CD14-positive monocyte (primary cell): ENCODE data around the gene TSSK3. TPM values are rescaled to one million over a fixed set of nuclear protein-coding genes. Genes with fewer than 3 reads are reported as not detected.
"Not testable (repeated sequence)": the region's sequence is repeated elsewhere in the genome, so short reads cannot be mapped to it uniquely, and the experiment has no call there.

Experiments used
- DNase-seq, 3 donors: peaks; one replicate each; pipeline ENCODE4 v3.0.0-alpha.2; 2011 to 2022
- H2AFZ ChIP-seq: 2 replicates; pipeline ENCODE4 v1.6.0; 2012; ENCODE audit warnings: mild to moderate bottlenecking, low read depth, low read length, inconsistent platforms; ENCODE audit not compliant: insufficient read depth, poor library complexity, severe bottlenecking
- H3K27ac ChIP-seq, 2 donors: 1 replicate in 1 of 2; 2 replicates in 1 of 2; pipeline ENCODE4 v1.5.1; 2012 to 2013; ENCODE audit warnings: low read length in 2 of 2, control low read depth in 1 of 2, inconsistent platforms in 1 of 2, low read depth in 1 of 2, mild to moderate bottlenecking in 1 of 2
- H3K27me3 ChIP-seq, 2 donors: one replicate each; pipeline versions ENCODE4 v1.6.0 to v1.6.1; 2011 to 2013; ENCODE audit warnings: low read length in 2 of 2; ENCODE audit not compliant: control insufficient read depth in 2 of 2, insufficient read depth in 2 of 2
- H3K36me3 ChIP-seq, 2 donors: replicated peaks in 1 of 2; 1 replicate in 1 of 2; 2 replicates in 1 of 2; pipeline versions ENCODE4 v1.5.1 to v1.6.1; 2012 to 2013; ENCODE audit warnings: low read length in 2 of 2, control low read depth in 1 of 2, inconsistent platforms in 1 of 2, mild to moderate bottlenecking in 1 of 2; ENCODE audit not compliant: insufficient read depth in 2 of 2, control insufficient read depth in 1 of 2
- H3K4me1 ChIP-seq, 2 donors: 1 replicate in 1 of 2; 2 replicates in 1 of 2; pipeline versions ENCODE4 v1.5.1 to v1.6.1; 2012 to 2013; ENCODE audit warnings: low read length in 2 of 2, control low read depth in 1 of 2, inconsistent platforms in 1 of 2, mild to moderate bottlenecking in 1 of 2, moderate library complexity in 1 of 2; ENCODE audit not compliant: insufficient read depth in 2 of 2, control insufficient read depth in 1 of 2
- H3K4me2 ChIP-seq: replicated peaks from 2 replicates; pipeline ENCODE3; 2012; ENCODE audit warnings: low read length, moderate library complexity, mild to moderate bottlenecking; ENCODE audit not compliant: poor library complexity, severe bottlenecking; ENCODE audit errors: extremely low read depth
- H3K4me3 ChIP-seq, 3 experiments: fragments of 200-600 bp in 1 of 3; sonication (generic) in 1 of 3; replicated peaks in 1 of 3; 1 replicate in 2 of 3; 2 replicates in 1 of 3; pipeline ENCODE4 v1.5.1; 2011 to 2013; ENCODE audit warnings: low read length in 3 of 3, mild to moderate bottlenecking in 3 of 3, control low read depth in 2 of 3, low read depth in 2 of 3, inconsistent platforms in 1 of 3, moderate library complexity in 1 of 3
- H3K79me2 ChIP-seq: 2 replicates; pipeline ENCODE4 v1.6.0; 2012; ENCODE audit warnings: mild to moderate bottlenecking, control low read depth, inconsistent platforms, low read length, moderate library complexity; ENCODE audit not compliant: insufficient read depth
- H3K9ac ChIP-seq: 2 replicates; pipeline ENCODE4 v1.6.0; 2017; ENCODE audit warnings: low read length, mild to moderate bottlenecking; ENCODE audit not compliant: insufficient read depth, poor library complexity, severe bottlenecking
- H3K9me3 ChIP-seq, 2 donors: replicated peaks in 1 of 2; 1 replicate in 1 of 2; 2 replicates in 1 of 2; pipeline versions ENCODE4 v1.5.1 to v1.6.1; 2012 to 2013; ENCODE audit warnings: low read length in 2 of 2, control low read depth in 1 of 2; ENCODE audit not compliant: control insufficient read depth in 1 of 2, insufficient read depth in 1 of 2
- H4K20me1 ChIP-seq: 2 replicates; pipeline ENCODE4 v1.6.0; 2012; ENCODE audit warnings: mild to moderate bottlenecking, low read length, control low read depth, moderate library complexity; ENCODE audit not compliant: insufficient read depth
- H3K27ac Mint-ChIP-seq, 7 donors: one replicate each; pipeline ENCODE4 v1.8.0; 2020; ENCODE audit warnings: mild to moderate bottlenecking in 7 of 7, mixed read lengths in 7 of 7, moderate library complexity in 6 of 7, inconsistent platforms in 2 of 7
- H3K27me3 Mint-ChIP-seq, 3 donors: one replicate each; pipeline ENCODE4 v1.8.0; 2021 to 2022; ENCODE audit warnings: low read depth in 3 of 3, mild to moderate bottlenecking in 3 of 3, mixed read lengths in 3 of 3, moderate library complexity in 3 of 3, inconsistent platforms in 1 of 3
- H3K36me3 Mint-ChIP-seq, 2 donors: one replicate each; pipeline ENCODE4 v1.8.0; 2020; ENCODE audit warnings: mixed read lengths in 2 of 2, inconsistent platforms in 1 of 2, mild to moderate bottlenecking in 1 of 2
- H3K4me1 Mint-ChIP-seq: one replicate; pipeline ENCODE4 v1.8.0; 2020; ENCODE audit warnings: mild to moderate bottlenecking, mixed read lengths
- H3K4me3 Mint-ChIP-seq, 2 donors: one replicate each; pipeline ENCODE4 v1.8.0; 2020; ENCODE audit warnings: mild to moderate bottlenecking in 2 of 2, mixed read lengths in 2 of 2, moderate library complexity in 1 of 2
- H3K9me3 Mint-ChIP-seq, 7 donors: one replicate each; pipeline ENCODE4 v1.8.0; 2020 to 2022; ENCODE audit warnings: mixed read lengths in 7 of 7, mild to moderate bottlenecking in 6 of 7, moderate library complexity in 6 of 7, inconsistent platforms in 2 of 7
- WGBS: methylation state at CpG from one replicate; pipeline ENCODE4 v1.1.5; 2013; ENCODE audit warnings: missing lambda C conversion rate; ENCODE audit not compliant: insufficient coverage; 5-methylcytosine and 5-hydroxymethylcytosine counted together
- intact Hi-C, 2 donors: fragments of 100-400 bp; cut with micrococcal nuclease; formaldehyde crosslinking; loops; one replicate each; pipeline versions ENCODE4 v1.15.0 to v1.15.1; 2023
- polyA plus RNA-seq, 3 donors: library from polyadenylated mRNA; depleted of rRNA in 1 of 3; unstranded in 2 of 3; stranded (reverse) in 1 of 3; fragments of 300-500 nt in 2 of 3; fragments of >200 nt in 1 of 3; fragmentation: Illumina TruSeq in 2 of 3; gene quantifications; 1 replicate in 2 of 3; 2 replicates in 1 of 3; pipeline ENCODE4 v1.2.3, GENCODE V29; 2012 to 2021
- TF ChIP-seq, protein P1 (sequence below): fragments of 200-600 bp; IDR thresholded peaks from one replicate; pipeline ENCODE4 v1.8.0; 2022; ENCODE audit warnings: antibody characterized with exemption, mild to moderate bottlenecking

The TSSK3 gene
- polyA plus RNA-seq, 3 donors = 0.35 to 1.1 (median 0.65) TPM

DNA sequence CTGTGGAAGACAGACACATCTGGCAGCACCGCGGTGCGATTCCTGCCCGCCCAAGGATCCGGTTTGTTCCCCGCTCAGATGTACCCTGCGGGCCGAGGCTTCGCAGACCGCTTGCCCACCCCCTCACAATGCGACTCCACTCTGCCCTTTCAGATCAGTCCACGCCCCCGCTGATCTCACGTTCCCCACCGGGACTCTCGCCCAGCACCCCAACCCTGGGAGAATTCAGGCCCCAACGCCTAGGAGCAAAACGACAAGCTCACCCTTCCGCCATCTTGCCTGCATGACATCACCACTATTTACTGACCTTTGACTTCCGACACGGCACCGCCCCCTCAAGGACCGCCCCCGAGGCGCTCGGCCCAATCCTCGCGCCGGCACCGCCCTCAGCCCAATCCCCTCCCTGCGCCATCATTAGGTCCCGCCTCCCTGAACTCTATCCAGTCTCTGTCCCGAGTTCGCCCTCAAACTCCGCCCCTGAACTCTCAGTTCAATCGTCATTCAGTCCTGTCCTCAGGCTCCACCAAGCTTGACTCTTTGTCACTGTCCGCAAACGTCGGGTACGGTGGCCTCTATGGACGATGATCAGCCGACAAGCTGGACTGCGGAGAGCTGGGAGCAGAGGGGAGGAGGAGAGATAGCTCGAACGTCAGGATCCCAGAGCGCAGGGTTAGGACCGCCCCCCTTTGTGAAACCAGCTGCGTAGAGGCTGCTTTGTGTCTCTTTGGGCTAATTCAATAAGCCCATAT is 32.0 kb downstream of the TSSK3 start, which contains the start of gene BSDC1:
Gene BSDC1 (minus strand): TSS at position 301 of the 749 bp plus-strand sequence. CDS start 27 bp downstream, at position 274.
- H3K36me3 ChIP-seq = peaks cover 16 to 27% of the 10 kb centered on the region in 2 donors

DNA sequence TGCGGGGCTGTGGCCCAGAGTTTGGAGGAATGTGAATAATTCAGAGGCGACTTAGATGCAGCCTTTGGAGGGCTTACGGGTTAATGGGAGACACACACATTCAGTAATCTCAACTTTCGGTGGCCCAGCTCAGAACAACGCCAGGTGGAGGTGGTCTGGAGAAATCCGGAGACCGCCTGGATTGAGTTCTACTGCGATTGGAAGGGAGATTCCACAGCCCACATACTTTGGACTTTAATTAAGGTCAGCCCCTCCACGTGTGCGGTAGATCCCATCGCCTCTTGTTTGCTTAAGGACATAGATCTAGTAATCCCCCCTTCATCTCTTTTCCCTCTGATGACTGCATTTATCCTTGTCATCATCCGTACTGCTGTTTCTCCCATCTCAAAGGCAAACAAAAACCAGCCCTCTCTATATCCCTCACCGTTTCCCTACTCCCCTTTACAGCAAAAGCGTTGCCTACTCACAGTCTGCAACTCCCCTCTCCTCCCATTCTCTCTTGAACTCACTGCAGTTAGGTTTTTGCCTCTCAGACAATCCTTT is 32.6 kb downstream of the TSSK3 start:
- peaks cover 14 to 20% of the 10 kb centered on the region in 2 donors for H3K36me3 ChIP-seq
- DNase-seq = no peak
- peaks cover 9% of the 10 kb centered on the region for H4K20me1 ChIP-seq
- Mint-ChIP-seq H3K27ac (peak overlapping the region; percentile 99 to 100 (median 99)), H3K4me1 (peaks cover 21% of the 10 kb centered on the region), H3K27me3 (peaks cover 0 to 2% (median 1%) of the 10 kb centered on the region in 3 donors), H3K9me3 (peaks cover 0 to 4% (median 0%) of the 10 kb centered on the region in 7 donors), H3K36me3 (peaks cover 2 to 3% of the 10 kb centered on the region in 2 donors), H3K4me3 (peak overlapping the region; percentile 98 to 100)
- H3K9ac ChIP-seq = peak overlapping the region; percentile 75
- intact Hi-C loops = loop anchor here in 1 of 2 donors (1.0 to 10.0 kb wide), 7 partner anchors 43 to 1680 kb away; partner anchors contain the start of genes EIF3I, HDAC1, MARCKSL1 and S100PBP
- TF ChIP-seq, protein P1, sequence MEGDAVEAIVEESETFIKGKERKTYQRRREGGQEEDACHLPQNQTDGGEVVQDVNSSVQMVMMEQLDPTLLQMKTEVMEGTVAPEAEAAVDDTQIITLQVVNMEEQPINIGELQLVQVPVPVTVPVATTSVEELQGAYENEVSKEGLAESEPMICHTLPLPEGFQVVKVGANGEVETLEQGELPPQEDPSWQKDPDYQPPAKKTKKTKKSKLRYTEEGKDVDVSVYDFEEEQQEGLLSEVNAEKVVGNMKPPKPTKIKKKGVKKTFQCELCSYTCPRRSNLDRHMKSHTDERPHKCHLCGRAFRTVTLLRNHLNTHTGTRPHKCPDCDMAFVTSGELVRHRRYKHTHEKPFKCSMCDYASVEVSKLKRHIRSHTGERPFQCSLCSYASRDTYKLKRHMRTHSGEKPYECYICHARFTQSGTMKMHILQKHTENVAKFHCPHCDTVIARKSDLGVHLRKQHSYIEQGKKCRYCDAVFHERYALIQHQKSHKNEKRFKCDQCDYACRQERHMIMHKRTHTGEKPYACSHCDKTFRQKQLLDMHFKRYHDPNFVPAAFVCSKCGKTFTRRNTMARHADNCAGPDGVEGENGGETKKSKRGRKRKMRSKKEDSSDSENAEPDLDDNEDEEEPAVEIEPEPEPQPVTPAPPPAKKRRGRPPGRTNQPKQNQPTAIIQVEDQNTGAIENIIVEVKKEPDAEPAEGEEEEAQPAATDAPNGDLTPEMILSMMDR = no peak
- H3K4me2 ChIP-seq = peak overlapping the region; percentile 78
- H2AFZ ChIP-seq = peak overlapping the region; percentile 87
- H3K27ac ChIP-seq = peak overlapping the region; percentile 67 to 90
- no peaks in the 10 kb centered on the region for H3K27me3 ChIP-seq
- no peaks in the 10 kb centered on the region for H3K9me3 ChIP-seq
- peaks cover 24 to 32% of the 10 kb centered on the region in 2 donors for H3K4me1 ChIP-seq
- WGBS = 2% methylated on average over 7 of the region's 14 CpGs
- peaks cover 42% of the 10 kb centered on the region for H3K79me2 ChIP-seq
- H3K4me3 ChIP-seq = peak overlapping the region; percentile 84 to 94 (median 91)

More for the DNA sequence above, 32.0 kb downstream of the TSSK3 start, which contains the start of gene BSDC1:
- peak within 1 kb of the TSS; percentile 78 for H3K4me2 ChIP-seq
- peaks cover 2 to 3% of the 10 kb centered on the region in 2 donors for H3K36me3 Mint-ChIP-seq
- peak within 1 kb of the TSS; percentile 98 to 100 for H3K4me3 Mint-ChIP-seq
- intact Hi-C loops = loop anchor here in 1 of 2 donors (1.0 to 10.0 kb wide), 7 partner anchors 42 to 1680 kb away; partner anchors contain the start of genes EIF3I, HDAC1, MARCKSL1 and S100PBP
- no peaks in the 10 kb centered on the region for H3K9me3 ChIP-seq
- DNase-seq = peak; percentile 98 to 99 (median 98)
- H2AFZ ChIP-seq = peak within 1 kb of the TSS; percentile 89
- no peaks in the 10 kb centered on the region for H3K27me3 ChIP-seq
- H4K20me1 ChIP-seq = peaks cover 15% of the 10 kb centered on the region
- peak within 1 kb of the TSS; percentile 67 to 90 for H3K27ac ChIP-seq
- H3K9me3 Mint-ChIP-seq = peaks cover 0 to 4% (median 0%) of the 10 kb centered on the region in 7 donors
- TF ChIP-seq, protein P1 = no peak
- peaks cover 21% of the 10 kb centered on the region for H3K4me1 Mint-ChIP-seq
- peaks cover 0 to 2% (median 0%) of the 10 kb centered on the region in 3 donors for H3K27me3 Mint-ChIP-seq
- peaks cover 24 to 32% of the 10 kb centered on the region in 2 donors for H3K4me1 ChIP-seq
- peaks cover 45% of the 10 kb centered on the region for H3K79me2 ChIP-seq
- WGBS = 0% methylated on average over 47 of the region's 48 CpGs
- H3K4me3 ChIP-seq = peak within 1 kb of the TSS; percentile 84 to 94 (median 91)
- peak within 1 kb of the TSS; percentile 81 for H3K9ac ChIP-seq
- H3K27ac Mint-ChIP-seq = peak within 1 kb of the TSS; percentile 99 to 100 (median 99)

DNA sequence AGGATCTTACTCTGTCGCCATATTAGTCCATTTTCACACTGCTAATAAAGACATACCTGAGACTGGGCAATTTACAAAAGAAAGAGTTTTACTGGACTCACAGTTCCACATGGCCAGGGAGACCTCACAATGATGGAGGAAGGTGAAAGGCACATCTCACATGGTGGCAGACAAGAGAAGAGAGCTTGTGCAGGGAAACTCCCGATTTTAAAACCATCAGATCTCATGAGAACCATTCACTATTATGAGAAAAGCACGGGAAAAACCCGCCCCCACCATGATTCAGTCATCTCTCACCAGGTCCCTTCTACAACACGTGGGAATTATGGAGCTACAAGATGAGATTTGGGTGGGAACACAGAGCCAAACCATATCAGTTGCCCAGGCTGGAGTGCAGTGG is 34.2 kb downstream of the TSSK3 start:
- not testable (repeated sequence) for H3K4me2 ChIP-seq, H4K20me1 ChIP-seq, DNase-seq, H3K36me3 ChIP-seq, H3K27me3 Mint-ChIP-seq, H3K4me3 ChIP-seq, H3K4me3 Mint-ChIP-seq, H3K9me3 Mint-ChIP-seq, H3K9ac ChIP-seq, H3K36me3 Mint-ChIP-seq, H3K9me3 ChIP-seq, H3K27ac ChIP-seq, H2AFZ ChIP-seq, H3K27me3 ChIP-seq
- Histone ChIP-seq H3K4me1 (peaks cover 27 to 30% of the 10 kb centered on the region in 2 donors), H3K79me2 (peaks cover 27% of the 10 kb centered on the region)
- Mint-ChIP-seq H3K27ac (peak overlapping the region in 1 of 7 donors; percentile 12), H3K4me1 (peaks cover 25% of the 10 kb centered on the region)
- intact Hi-C loops = loop anchor here in 1 of 2 donors (10.0 kb wide), 2 partner anchors 172 to 1682 kb away; partner anchors contain the start of genes EIF3I and TMEM234
- WGBS = no CpG with 5 or more reads among the region's 5 CpGs
